Peyer's patch (tissue), 4 donors: ENCODE data around the gene KCTD11. TPM values are rescaled to one million over a fixed set of nuclear protein-coding genes. Genes with fewer than 3 reads are reported as not detected.
A peak's percentile ranks its signal among the peaks of the same experiment; 100 is the strongest.

ENCODE experiments used
- DNase-seq, 3 donors: peaks; one replicate each; pipeline ENCODE4 v3.0.0-alpha.2; 2017 to 2019
- H3K27ac ChIP-seq, 4 donors: fragments of 200-600 bp; sonication (generic); one replicate each; pipeline ENCODE4 v1.5.1; 2016 to 2019
- H3K27me3 ChIP-seq, 2 donors: fragments of 200-600 bp; sonication (generic); one replicate each; pipeline ENCODE4 v1.5.1; 2019
- H3K36me3 ChIP-seq, 3 donors: fragments of 200-600 bp; sonication (generic); one replicate each; pipeline ENCODE4 v1.5.1; 2016 to 2019
- H3K4me1 ChIP-seq, 4 donors: fragments of 200-600 bp; sonication (generic); one replicate each; pipeline ENCODE4 v1.5.1; 2016 to 2019
- H3K4me3 ChIP-seq, 4 donors: fragments of 200-600 bp; sonication (generic); 1 replicate in 3 of 4; 2 replicates in 1 of 4; pipeline ENCODE4 v1.5.1; 2016 to 2019; ENCODE audit warnings: mild to moderate bottlenecking in 1 of 4
- H3K9me3 ChIP-seq, 4 donors: fragments of 200-600 bp; sonication (generic); one replicate each; pipeline ENCODE4 v1.5.1; 2016 to 2019; ENCODE audit warnings: mild to moderate bottlenecking in 1 of 4
- CTCF ChIP-seq, 6 experiments: fragments of 450-650 bp in 4 of 6; fragments of 200-600 bp in 2 of 6; sonication (generic) in 1 of 6; IDR thresholded peaks; one replicate each; pipeline ENCODE4 v1.5.1; 2017 to 2019; ENCODE audit warnings: antibody characterized with exemption in 6 of 6, mild to moderate bottlenecking in 3 of 6, moderate library complexity in 1 of 6
- POLR2A ChIP-seq, 2 donors: fragments of 450-650 bp; IDR thresholded peaks; one replicate each; pipeline ENCODE4 v1.5.1; 2017; ENCODE audit warnings: antibody characterized with exemption in 2 of 2, mild to moderate bottlenecking in 2 of 2, moderate library complexity in 2 of 2
- total RNA-seq, 4 donors: library from RNA; depleted of rRNA; stranded (reverse); fragments of >200 nt; gene quantifications; one replicate each; pipeline ENCODE4 v1.1.0, GENCODE V29; 2016

KCTD11 gene
- total RNA-seq, 4 donors from 2014 or later: 2.5 to 8.9 (median 7.1) TPM

DNA sequence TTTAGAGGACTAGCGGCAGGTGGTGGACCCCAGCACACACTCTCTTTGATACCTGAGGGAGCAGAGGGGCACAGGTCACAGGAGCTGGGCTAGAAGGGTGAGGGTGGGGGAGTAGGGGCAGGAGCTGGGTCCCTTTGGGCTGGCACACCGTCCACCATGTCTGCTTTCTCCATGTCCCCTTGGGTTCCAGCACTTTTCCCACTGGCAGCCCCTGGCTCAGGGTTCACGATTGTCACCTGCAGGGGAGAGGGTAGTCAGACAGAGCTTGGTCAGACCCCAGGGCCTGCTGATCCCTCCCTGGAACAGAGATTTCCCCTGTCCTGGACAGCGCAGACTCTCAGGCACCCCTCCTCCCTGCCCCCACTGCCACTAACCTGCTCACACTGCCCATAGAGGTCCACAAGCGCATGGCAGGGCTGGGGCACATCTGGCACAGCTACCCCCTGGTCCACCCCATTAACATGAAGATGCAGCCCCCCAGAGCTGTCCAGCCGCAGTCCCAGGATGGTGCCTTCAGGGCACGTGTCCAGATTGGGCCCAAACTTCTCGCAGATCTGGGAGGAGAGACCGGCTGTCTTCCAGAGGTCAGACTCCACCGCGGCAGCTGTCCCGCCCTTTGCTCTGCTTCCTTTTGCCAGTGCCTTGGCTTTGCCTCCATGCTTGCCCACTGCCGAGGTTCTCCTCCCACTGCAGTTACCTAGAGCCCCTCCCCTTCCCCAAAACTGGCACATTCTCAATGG lies 33.7 kb upstream of the KCTD11 start:
- H3K27me3 ChIP-seq: no peaks in the 10 kb centered on the region
- DNase-seq: no peak
- H3K4me1 ChIP-seq: peaks cover 0 to 18% (median 9%) of the 10 kb centered on the region in 4 donors
- peaks cover 0 to 61% (median 0%) of the 10 kb centered on the region in 3 donors for H3K36me3 ChIP-seq
- H3K27ac ChIP-seq: no peak overlapping the region
- H3K9me3 ChIP-seq: no peaks in the 10 kb centered on the region
- TF ChIP-seq POLR2A (IDR thresholded peaks at IDR 0.05) (no peak), CTCF (IDR thresholded peaks at IDR 0.05) (no peak)
- no peak overlapping the region for H3K4me3 ChIP-seq

DNA sequence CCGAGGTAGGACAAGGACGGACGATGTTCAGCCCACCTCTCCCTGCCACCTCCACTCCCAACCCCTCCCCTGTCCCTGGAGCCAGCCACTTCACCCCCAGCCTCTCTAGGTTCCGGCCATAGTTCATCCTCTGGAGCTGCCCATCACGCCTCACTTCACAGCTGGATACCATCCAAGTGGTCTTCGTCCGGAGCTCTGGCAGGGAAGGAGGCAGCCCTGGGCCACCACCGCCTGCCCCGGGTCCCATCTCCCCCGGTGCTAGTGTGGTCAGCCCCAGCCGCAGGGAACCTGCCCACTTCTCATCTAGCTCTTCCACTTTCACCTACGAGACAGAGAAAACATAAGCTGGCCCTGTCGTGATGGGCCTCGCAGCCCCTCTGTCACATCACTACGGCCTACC lies 30.5 kb upstream of the KCTD11 start:
- no peak for DNase-seq
- H3K4me3 ChIP-seq: no peak overlapping the region
- no peaks in the 10 kb centered on the region for H3K4me1 ChIP-seq
- H3K36me3 ChIP-seq: peaks cover 0 to 75% (median 0%) of the 10 kb centered on the region in 3 donors
- no peak for TF ChIP-seq POLR2A (IDR thresholded peaks at IDR 0.05)
- no peak for TF ChIP-seq CTCF (IDR thresholded peaks at IDR 0.05)
- no peaks in the 10 kb centered on the region for H3K27me3 ChIP-seq
- no peaks in the 10 kb centered on the region for H3K9me3 ChIP-seq
- H3K27ac ChIP-seq: no peak overlapping the region

- H3K27me3 ChIP-seq: no peaks in the 10 kb centered on the region
- TF ChIP-seq CTCF (IDR thresholded peaks at IDR 0.05) (no peak), POLR2A (IDR thresholded peaks at IDR 0.05) (no peak)
- no peak overlapping the region for H3K4me3 ChIP-seq
- peaks cover 0 to 71% (median 0%) of the 10 kb centered on the region in 3 donors for H3K36me3 ChIP-seq
- DNase-seq: no peak
- peaks cover 0 to under 1% (median 0%) of the 10 kb centered on the region in 4 donors for H3K4me1 ChIP-seq
- H3K9me3 ChIP-seq: no peaks in the 10 kb centered on the region
- H3K27ac ChIP-seq: no peak overlapping the region
Observed at GRCh38 chr17:7322520-7323194, 29.3 kb upstream of the KCTD11 start.

GRCh38 chr17:7323731-7324437 lies 28.1 kb upstream of the KCTD11 start:
- no peak for TF ChIP-seq POLR2A (IDR thresholded peaks at IDR 0.05)
- TF ChIP-seq CTCF (IDR thresholded peaks at IDR 0.05): peak; percentile 74 to 94 (median 78)
- H3K27ac ChIP-seq: no peak overlapping the region
- H3K36me3 ChIP-seq: peaks cover 0 to 59% (median 0%) of the 10 kb centered on the region in 3 donors
- peaks cover 0 to 11% (median 3%) of the 10 kb centered on the region in 4 donors for H3K4me1 ChIP-seq
- H3K4me3 ChIP-seq: no peak overlapping the region
- DNase-seq: peak; percentile 68 to 85 (median 76)
- no peaks in the 10 kb centered on the region for H3K27me3 ChIP-seq
- no peaks in the 10 kb centered on the region for H3K9me3 ChIP-seq

GRCh38 chr17:7324438-7324779 lies 27.6 kb upstream of the KCTD11 start:
- no peaks in the 10 kb centered on the region for H3K27me3 ChIP-seq
- H3K27ac ChIP-seq: no peak overlapping the region
- H3K4me3 ChIP-seq: no peak overlapping the region
- peaks cover 0 to 11% (median 3%) of the 10 kb centered on the region in 4 donors for H3K4me1 ChIP-seq
- no peaks in the 10 kb centered on the region for H3K9me3 ChIP-seq
- peaks cover 0 to 58% (median 0%) of the 10 kb centered on the region in 3 donors for H3K36me3 ChIP-seq
- DNase-seq: no peak
- no peak for TF ChIP-seq POLR2A (IDR thresholded peaks at IDR 0.05)
- no peak for TF ChIP-seq CTCF (IDR thresholded peaks at IDR 0.05)
